H1 (cell line): Measurements from ENCODE around the gene DRAP1. TPM values are rescaled to one million over a fixed set of nuclear protein-coding genes. Genes with fewer than 3 reads are reported as not detected.

Experiments used
- CTCF ChIA-PET: fragments of 300-600 bp; sonication (Branson Sonifier 250); formaldehyde crosslinking; loops from one replicate; lab custom pipeline; 2021; ENCODE audit not compliant: partially characterized antibody; lab: Charles Lee
- POLR2A ChIA-PET: fragments of 300-600 bp; sonication (Branson Sonifier 250); formaldehyde crosslinking; loops from one replicate; lab custom pipeline; 2021; ENCODE audit warnings: inconsistent platforms; ENCODE audit not compliant: partially characterized antibody; lab: Charles Lee
- DNase-seq, 2 experiments: peaks; one replicate each; pipeline versions ENCODE4 v3.0.0 to v3.0.0-alpha.2; 2010 to 2022; ENCODE audit warnings: low spot score in 2 of 2, low read depth in 1 of 2, mixed read lengths in 1 of 2
- FAIRE-seq: peaks from 2 replicates; lab custom pipeline; 2011; peaks lifted over from hg19 to GRCh38; lab: Jason Lieb, UNC
- H2AFZ ChIP-seq: 2 replicates; pipeline ENCODE4 v1.8.1; 2012; ENCODE audit warnings: low read length, inconsistent platforms
- H2AK5ac ChIP-seq: 2 replicates; pipeline ENCODE4 v1.6.1; 2013; ENCODE audit warnings: low read depth, low read length
- H2BK120ac ChIP-seq: replicated peaks from 2 replicates; pipeline ENCODE3; 2013; ENCODE audit warnings: low read depth, low read length, inconsistent platforms
- H2BK12ac ChIP-seq: 2 replicates; pipeline ENCODE4 v1.6.1; 2013; ENCODE audit warnings: low read depth, low read length
- H2BK15ac ChIP-seq: 2 replicates; pipeline ENCODE4 v1.6.1; 2013; ENCODE audit warnings: low read length
- H2BK20ac ChIP-seq: 2 replicates; pipeline ENCODE4 v1.6.1; 2013; ENCODE audit warnings: low read length
- H2BK5ac ChIP-seq: 2 replicates; pipeline ENCODE4 v1.6.1; 2013; ENCODE audit warnings: low read depth, low read length
- H3K14ac ChIP-seq: 2 replicates; pipeline ENCODE4 v1.6.1; 2013; ENCODE audit warnings: inconsistent platforms; ENCODE audit not compliant: insufficient read length
- H3K18ac ChIP-seq: 2 replicates; pipeline ENCODE4 v1.6.1; 2013; ENCODE audit warnings: low read length; ENCODE audit errors: extremely low read depth
- H3K23ac ChIP-seq: 2 replicates; pipeline ENCODE4 v1.6.1; 2013; ENCODE audit warnings: inconsistent platforms; ENCODE audit not compliant: insufficient read length
- H3K23me2 ChIP-seq: 2 replicates; pipeline ENCODE4 v1.6.1; 2013; ENCODE audit warnings: low read depth, low read length
- H3K27ac ChIP-seq: 2 replicates; pipeline ENCODE4 v1.6.1; 2011; ENCODE audit warnings: low read depth, low read length, inconsistent platforms
- H3K27me3 ChIP-seq, 4 experiments: replicated peaks in 1 of 4; 1 replicate in 1 of 4; 2 replicates in 3 of 4; pipeline versions ENCODE4 v1.6.1 to v1.8.1; 2011 to 2013; ENCODE audit warnings: low read length in 3 of 4, mild to moderate bottlenecking in 3 of 4, inconsistent platforms in 2 of 4, mixed read lengths in 2 of 4, moderate library complexity in 1 of 4; ENCODE audit not compliant: control insufficient read depth in 3 of 4, insufficient read depth in 3 of 4; ENCODE audit errors: extremely low read depth in 1 of 4
- H3K36me3 ChIP-seq, 4 experiments: 2 replicates each; pipeline versions ENCODE4 v1.6.1 to v1.8.1; 2011 to 2013; ENCODE audit warnings: mild to moderate bottlenecking in 4 of 4, low read length in 3 of 4, moderate library complexity in 2 of 4, control low read depth in 1 of 4, inconsistent platforms in 1 of 4; ENCODE audit not compliant: insufficient read depth in 4 of 4, control insufficient read depth in 2 of 4
- H3K4ac ChIP-seq: replicated peaks from 2 replicates; pipeline ENCODE3; 2013; ENCODE audit warnings: low read length, low read depth, mixed read lengths, inconsistent platforms; ENCODE audit not compliant: insufficient read length
- H3K4me1 ChIP-seq, 4 experiments: replicated peaks in 1 of 4; 1 replicate in 1 of 4; 2 replicates in 3 of 4; pipeline versions ENCODE4 v1.6.1 to v1.8.1; 2011 to 2013; ENCODE audit warnings: low read length in 3 of 4, inconsistent platforms in 2 of 4, mixed read lengths in 1 of 4; ENCODE audit not compliant: insufficient read depth in 4 of 4, control insufficient read depth in 3 of 4
- H3K4me2 ChIP-seq, 2 experiments: 2 replicates each; pipeline versions ENCODE4 v1.6.1 to v1.8.1; 2011 to 2013; ENCODE audit warnings: low read depth in 2 of 2, low read length in 2 of 2, control low read depth in 1 of 2, inconsistent platforms in 1 of 2, mild to moderate bottlenecking in 1 of 2; ENCODE audit not compliant: insufficient read depth in 1 of 2
- H3K4me3 ChIP-seq, 4 experiments: fragments of 200-600, 300-600 bp in 1 of 4; sonication (generic), shearing (Covaris generic), sonication (Bioruptor Twin) in 1 of 4; 2 replicates each; pipeline versions ENCODE4 v1.5.1 to v1.8.1; 2011 to 2016; ENCODE audit warnings: low read length in 4 of 4, low read depth in 3 of 4, control low read depth in 2 of 4, inconsistent platforms in 2 of 4, mild to moderate bottlenecking in 2 of 4, mixed read lengths in 1 of 4, moderate library complexity in 1 of 4; ENCODE audit not compliant: insufficient read depth in 2 of 4; ENCODE audit errors: extremely low read depth in 1 of 4
- H3K56ac ChIP-seq: replicated peaks from 2 replicates; pipeline ENCODE3; 2013; ENCODE audit warnings: low read depth, mild to moderate bottlenecking, mixed read lengths, low read length, inconsistent platforms; ENCODE audit not compliant: insufficient read length
- H3K79me1 ChIP-seq: 2 replicates; pipeline ENCODE4 v1.6.1; 2013; ENCODE audit warnings: low read depth, low read length, control low read depth
- H3K79me2 ChIP-seq, 2 experiments: 2 replicates each; pipeline versions ENCODE4 v1.6.1 to v1.8.1; 2012 to 2013; ENCODE audit warnings: low read length in 2 of 2, mild to moderate bottlenecking in 2 of 2, inconsistent platforms in 1 of 2; ENCODE audit not compliant: insufficient read depth in 2 of 2, control insufficient read depth in 1 of 2
- H3K9ac ChIP-seq, 4 experiments: replicated peaks in 1 of 4; 1 replicate in 1 of 4; 2 replicates in 3 of 4; pipeline versions ENCODE4 v1.6.1 to v1.8.1; 2011 to 2013; ENCODE audit warnings: low read depth in 3 of 4, low read length in 3 of 4, control low read depth in 2 of 4, mild to moderate bottlenecking in 2 of 4, moderate library complexity in 2 of 4, inconsistent platforms in 1 of 4; ENCODE audit errors: extremely low read depth in 1 of 4
- H3K9me3 ChIP-seq, 2 experiments: 2 replicates each; pipeline versions ENCODE4 v1.6.1 to v1.8.1; 2012 to 2013; ENCODE audit warnings: mild to moderate bottlenecking in 2 of 2, moderate library complexity in 2 of 2, control low read depth in 1 of 2, inconsistent platforms in 1 of 2, low read depth in 1 of 2, low read length in 1 of 2, mixed read lengths in 1 of 2; ENCODE audit not compliant: insufficient read depth in 2 of 2
- H4K20me1 ChIP-seq, 2 experiments: replicated peaks in 1 of 2; 2 replicates each; pipeline versions ENCODE3 to v1.8.1; 2011 to 2013; ENCODE audit warnings: inconsistent platforms in 2 of 2, low read length in 2 of 2, mild to moderate bottlenecking in 1 of 2; ENCODE audit not compliant: insufficient read depth in 2 of 2, control insufficient read depth in 1 of 2
- H4K5ac ChIP-seq: 2 replicates; pipeline ENCODE4 v1.6.1; 2013; ENCODE audit warnings: low read length, low read depth, mixed read lengths, inconsistent platforms; ENCODE audit not compliant: insufficient read length
- H4K8ac ChIP-seq: 2 replicates; pipeline ENCODE4 v1.8.0; 2013; ENCODE audit warnings: mild to moderate bottlenecking, moderate library complexity, low read length, inconsistent platforms; ENCODE audit not compliant: insufficient read depth; ENCODE audit errors: extremely low read depth
- H4K91ac ChIP-seq: replicated peaks from 2 replicates; pipeline ENCODE3; 2013; ENCODE audit warnings: low read length, mixed read lengths, inconsistent platforms; ENCODE audit not compliant: insufficient read length
- CTCF ChIP-seq, 3 experiments: IDR thresholded peaks; 1 replicate in 2 of 3; 2 replicates in 1 of 3; pipeline versions ENCODE4 v1.5.1 to v1.6.1; 2011; ENCODE audit warnings: low read length in 3 of 3, mild to moderate bottlenecking in 3 of 3, inconsistent platforms in 2 of 3, low read depth in 1 of 3, moderate library complexity in 1 of 3; ENCODE audit not compliant: insufficient read depth in 1 of 3; ENCODE audit errors: control extremely low read depth in 1 of 3
- JUN ChIP-seq: IDR thresholded peaks from 2 replicates; pipeline ENCODE4 v1.6.1; 2011; ENCODE audit warnings: low read depth, mild to moderate bottlenecking, improper control_type of control experiment, low read length
- SRF ChIP-seq: IDR thresholded peaks from 2 replicates; pipeline ENCODE4 v1.6.1; 2011; ENCODE audit warnings: mild to moderate bottlenecking, low read depth, low read length, moderate library complexity
- WGBS, 2 experiments: shearing (Covaris generic) in 1 of 2; methylation state at CpG; one replicate each; pipeline versions ENCODE4 v1.1.6 to v1.1.7; 2013 to 2015; ENCODE audit warnings: low lambda C conversion rate in 2 of 2, mixed read lengths in 2 of 2, inconsistent platforms in 1 of 2, low coverage in 1 of 2, missing lambda C conversion rate in 1 of 2; ENCODE audit not compliant: insufficient replicate concordance in 2 of 2, insufficient coverage in 1 of 2, insufficient read length in 1 of 2; ENCODE audit errors: extremely low coverage in 1 of 2, missing lambda C conversion rate in 1 of 2; 5-methylcytosine and 5-hydroxymethylcytosine counted together
- polyA plus RNA-seq, 7 experiments: library from polyadenylated mRNA; depleted of rRNA in 3 of 7; stranded (reverse) in 5 of 7; unstranded in 2 of 7; fragments of >200 nt in 5 of 7; fragments of 200-250 nt in 2 of 7; gene quantifications; 1 replicate in 5 of 7; 2 replicates in 1 of 7; 4 replicates in 1 of 7; pipeline versions ENCODE4 v1.2.1 to v1.2.3, GENCODE V29; 2011 to 2013; ENCODE audit warnings: missing spikeins in 2 of 7, mixed read lengths in 2 of 7
- total RNA-seq: library from RNA; stranded (reverse); fragmentation: NEBNext Ultra II Directional; extraction: Animal tissue kit (Norgen Biotek cat#: 25700); gene quantifications from 2 replicates; pipeline ENCODE4 v1.2.1, GENCODE V29; 2021

The DRAP1 gene
- total and polyA plus RNA-seq, 2 of the 8 experiments (the other 6 are each of a cell fraction or from before 2014, with no cell fraction given): 62.5 to 98.7 TPM

GRCh38 chr11:65947133-65947532, 27.9 kb downstream of the DRAP1 start:
- H3K4ac ChIP-seq: no peak overlapping the region
- no peak overlapping the region for H3K56ac ChIP-seq
- 0 out of 2 replicates have a peak overlapping the region, but pooled peaks have one; percentile 9 for H4K8ac ChIP-seq
- no peak for FAIRE-seq
- 0 out of 2 replicates have a peak overlapping the region, but pooled peaks have one; percentile 61 for H2BK15ac ChIP-seq
- no peak overlapping the region for H3K23ac ChIP-seq
- H3K27me3 ChIP-seq: no peaks in the 10 kb centered on the region
- no peaks in the 10 kb centered on the region for H3K9me3 ChIP-seq
- no peak overlapping the region for H4K5ac ChIP-seq
- peak overlapping the region; percentile 56 to 77; a peak in 2 of 4 replicates for H3K4me2 ChIP-seq
- H4K20me1 ChIP-seq: no peaks in the 10 kb centered on the region
- H2BK12ac ChIP-seq: peak overlapping the region; percentile 97
- H3K4me3 ChIP-seq: no peak overlapping the region
- H2BK20ac ChIP-seq: peak overlapping the region; percentile 55; the same call in 1 of the 2 replicates
- ChIA-PET CTCF (interaction anchor here (0.5 to 3.9 kb wide), 13 partner anchors 8 to 322 kb away, joined by 3 to 16 read pairs (median 3); partner anchors contain the start of genes CCDC85B, FIBP and SART1), POLR2A (interaction anchor here (0.9 to 2.8 kb wide), 11 partner anchors 11 to 57 kb away, joined by 3 to 13 read pairs (median 5); partner anchors contain the start of genes CCDC85B, FOSL1 and SART1)
- peak in 1 of 2 experiments; percentile 54 for DNase-seq
- no peaks in the 10 kb centered on the region for H3K36me3 ChIP-seq
- peaks cover 3% of the 10 kb centered on the region; the same call in 1 of the 2 replicates for H3K23me2 ChIP-seq
- no peaks in the 10 kb centered on the region for H3K79me1 ChIP-seq
- 80% methylated on average over 13 of the region's 13 CpGs; no CpG with 5 or more reads in 1 of the 2 experiments for WGBS, 2 experiments
- H3K27ac ChIP-seq: 0 out of 2 replicates have a peak overlapping the region, but pooled peaks have one; percentile 2
- peak overlapping the region; percentile 36 for H3K18ac ChIP-seq
- H3K9ac ChIP-seq: no peak overlapping the region; a peak in 1 of 7 replicates
- H2AK5ac ChIP-seq: peak overlapping the region; percentile 92; the same call in 1 of the 2 replicates
- H3K79me2 ChIP-seq: no peaks in the 10 kb centered on the region
- H3K14ac ChIP-seq: no peak overlapping the region
- no peak overlapping the region for H2BK120ac ChIP-seq
- no peak for TF ChIP-seq SRF
- TF ChIP-seq CTCF (IDR thresholded peaks at IDR 0.05; ENCODE audit: control extremely low read depth in 1 of 3, insufficient read depth in 1 of 3, low read depth in 1 of 3, low read length in 3 of 3): peak in 1 of 3 experiments; percentile 16; a peak in 1 of 4 replicates
- TF ChIP-seq JUN: no peak
- no peak overlapping the region for H2AFZ ChIP-seq
- peak overlapping the region; percentile 77 for H4K91ac ChIP-seq
- H3K4me1 ChIP-seq: peaks cover 3 to 25% (median 15%) of the 10 kb centered on the region in 4 experiments
- peak overlapping the region; percentile 81; the same call in 1 of the 2 replicates for H2BK5ac ChIP-seq
